ENCODE results near the gene PLGLB1. TPM values are rescaled to one million over a fixed set of nuclear protein-coding genes. Genes with fewer than 3 reads are reported as not detected.
"Not testable (repeated sequence)": the region's sequence is repeated elsewhere in the genome, so short reads cannot be mapped to it uniquely, and the experiment has no call there.

Gene PLGLB1
- total RNA-seq = 10 to 100 TPM in 1 of 4 donors, 1 to 10 TPM in 3; 2.0 to 13.0 (median 4.4) TPM

GRCh38 chr2:87021744-87022143, at the start of gene PLGLB1:
Gene PLGLB1, minus strand, starts transcription at chr2:87021844. Its CDS starts 61 bp downstream, at chr2:87021783.
- TF ChIP-seq CTCF (IDR thresholded peaks at IDR 0.05; ENCODE audit: low read depth) = not testable (repeated sequence)

Small RNA genes lying within 50 kb of the gene (small RNA-seq; reads per million reads assigned to genes)
- not detected for gene AC125232.1

Other genes starting within 250 kb of the PLGLB1 start
- 1 to 10 TPM in 2 of 4 donors, under 1 TPM in 1, not detected in 1; 0.82 to 1.5 (median 1.3) TPM for gene CD8A, start 230.9 kb downstream of the PLGLB1 start, total RNA-seq
- 1 to 10 TPM in 1 of 4 donors, under 1 TPM in 1, not detected in 2; 0.88 to 3.9 TPM for gene CD8B, start 160.0 kb downstream of the PLGLB1 start, total RNA-seq
- gene RGPD1, start 79.7 kb downstream of the PLGLB1 start, total RNA-seq = 1 to 10 TPM in 2 of 4 donors, under 1 TPM in 2; 0.19 to 3.7 (median 1.1) TPM